Mammary epithelial cell (primary cell): ENCODE results near the gene TXNRD1.

Experiments used
- CTCF ChIP-seq, 2 donors: IDR thresholded peaks in 1 of 2; conservative IDR thresholded peaks in 1 of 2; 2 replicates each; pipeline ENCODE4 v1.5.1; 2011 to 2012; ENCODE audit warnings: inconsistent platforms in 2 of 2, low read length in 2 of 2, mild to moderate bottlenecking in 2 of 2, control low read depth in 1 of 2, low read depth in 1 of 2; ENCODE audit not compliant: insufficient read depth in 1 of 2; ENCODE audit errors: extremely low read depth in 1 of 2
- EZH2 ChIP-seq: IDR thresholded peaks from 2 replicates; pipeline ENCODE4 v1.6.1; 2012; ENCODE audit warnings: low read length, inconsistent platforms, borderline replicate concordance

DNA sequence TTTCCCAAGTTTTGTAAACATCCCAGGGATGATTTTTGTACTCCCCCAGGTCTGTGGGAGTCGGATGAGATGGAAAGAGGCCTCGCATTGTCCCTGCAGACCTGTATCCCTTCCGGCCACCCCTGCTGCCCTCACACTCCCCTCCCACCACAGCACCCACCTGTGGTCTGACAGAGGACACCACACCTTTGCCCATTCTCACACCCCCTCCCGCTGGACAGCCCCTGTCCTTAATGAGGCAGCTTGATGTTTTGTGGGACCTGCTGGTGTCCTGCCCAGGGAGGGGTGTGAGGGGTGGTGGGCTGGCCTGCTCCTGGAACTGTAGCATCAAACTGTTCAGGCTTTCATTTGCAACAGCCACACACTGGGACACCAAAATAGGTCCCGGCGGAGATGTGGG lies 159.2 kb downstream of the TXNRD1 start:
- TF ChIP-seq CTCF (conservative IDR thresholded peaks at IDR 0.05 in 1 of 2, IDR thresholded peaks at IDR 0.05 in 1 of 2; ENCODE audit: extremely low read depth in 1 of 2, insufficient read depth in 1 of 2, low read depth in 1 of 2, low read length in 2 of 2) (no peak), EZH2 (no peak)
